NCI-H2081 (cell line): Measurements from ENCODE around the gene CEP162.
"Not testable (repeated sequence)": the region's sequence is repeated elsewhere in the genome, so short reads cannot be mapped to it uniquely, and the experiment has no call there.

Source experiments
- DNase-seq, 2 experiments: peaks; one replicate each; lab custom pipeline; 2025; lab: John Stamatoyannopoulos, UW

Gene CEP162

DNA sequence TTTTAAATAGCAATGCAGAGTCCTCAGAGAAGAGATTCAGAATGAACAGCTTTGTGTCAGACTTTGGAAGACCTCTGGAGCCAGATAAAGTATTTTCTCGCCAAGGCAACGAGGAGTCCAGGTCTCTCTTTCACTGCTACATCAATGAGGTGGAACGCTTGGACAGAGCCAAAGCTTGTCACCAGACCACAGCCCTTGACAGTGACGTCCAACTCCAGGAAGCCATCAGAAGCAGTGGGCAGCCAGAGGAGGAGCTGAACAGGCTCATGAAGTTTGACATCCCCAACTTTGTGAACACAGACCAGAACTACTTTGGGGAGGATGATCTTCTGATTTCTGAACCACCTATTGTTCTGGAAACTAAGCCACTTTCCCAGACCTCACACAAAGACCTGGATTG is 138.4 kb downstream of the CEP162 start:
- DNase-seq, result no peak

- no peak for DNase-seq
These were observed 140.7 kb downstream of the CEP162 start for GRCh38 chr6:84086545-84087429.

- DNase-seq, result no peak
These were observed 141.4 kb downstream of the CEP162 start for GRCh38 chr6:84086056-84086455.

DNA sequence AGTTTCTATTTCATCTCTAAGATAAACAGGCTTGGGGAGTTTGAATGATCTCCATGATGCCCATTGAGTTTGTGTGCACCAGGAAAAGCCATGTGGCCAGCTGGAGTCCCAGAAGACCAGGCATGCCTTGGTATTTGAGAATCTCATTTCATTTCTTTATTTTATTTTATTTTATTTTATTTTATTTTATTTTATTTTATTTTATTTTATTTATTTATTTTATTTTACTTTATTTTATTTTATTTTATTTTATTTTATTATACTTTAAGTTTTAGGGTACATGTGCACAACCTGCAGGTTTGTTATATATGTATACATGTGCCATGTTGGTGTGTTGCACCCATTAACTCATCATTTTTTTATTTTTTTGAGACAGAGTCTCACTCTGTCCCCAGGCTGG is 142.7 kb downstream of the CEP162 start:
- DNase-seq, result not testable (repeated sequence)

GRCh38 chr6:84082689-84083265 is 144.7 kb downstream of the CEP162 start:
- DNase-seq, result peak in 1 of 2 experiments; percentile 6

DNA sequence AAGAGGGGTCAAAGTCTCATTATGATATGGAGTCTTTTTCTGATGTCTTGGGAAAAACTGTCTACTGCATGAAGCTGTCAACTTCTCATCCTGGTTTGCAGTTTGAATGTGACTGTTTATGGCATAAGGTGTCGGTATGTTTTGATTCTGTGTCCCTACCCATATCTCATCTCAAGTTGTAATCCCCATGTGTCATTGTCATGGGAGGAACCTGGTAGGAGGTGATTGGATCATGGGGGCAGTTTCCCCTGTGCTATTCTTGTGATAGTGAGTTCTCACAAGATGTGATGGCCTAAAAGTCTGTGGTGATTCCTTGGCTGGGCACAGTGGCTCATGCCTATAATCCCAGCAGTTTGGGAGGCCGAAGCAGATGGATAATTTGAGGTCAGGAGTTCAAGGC is 146.2 kb downstream of the CEP162 start:
- DNase-seq, result no peak

DNA sequence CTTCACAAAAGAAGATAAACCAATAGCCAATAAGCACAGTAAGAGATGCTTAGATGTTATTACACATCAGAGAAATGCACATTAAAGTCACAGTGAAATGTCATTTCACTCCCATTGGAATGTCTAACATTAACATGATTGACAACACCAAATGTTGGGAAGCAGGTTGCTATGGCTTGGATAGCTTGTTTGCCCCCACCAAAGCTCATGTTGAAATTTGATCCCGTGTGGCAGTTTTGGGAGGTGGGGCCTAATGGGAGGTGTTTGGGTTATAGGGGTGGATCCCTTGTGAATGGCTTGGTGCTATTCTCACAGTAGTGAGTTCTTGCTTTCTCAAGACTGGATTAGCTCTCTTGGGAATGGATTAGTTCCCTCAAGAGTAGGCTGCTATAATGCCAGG is 149.1 kb downstream of the CEP162 start:
- DNase-seq, result no peak

GRCh38 chr6:84077645-84078044 is 149.8 kb downstream of the CEP162 start:
- DNase-seq, result no peak

- DNase-seq, result no peak
These were observed 152.3 kb downstream of the CEP162 start for GRCh38 chr6:84074988-84075781.
